ENCODE measurements around the gene DGKH.

GRCh38 chr13:42017264-42017663, 31.2 kb upstream of the DGKH start:
- TF ChIP-seq CTCF (IDR thresholded peaks at IDR 0.05; ENCODE audit: poor library complexity, severe bottlenecking) (no peak), SMC3 (conservative IDR thresholded peaks at IDR 0.05; ENCODE audit: poor library complexity) (no peak), REST (IDR thresholded peaks at IDR 0.05; ENCODE audit: borderline replicate concordance) (no peak), POLR2AphosphoS5 (IDR thresholded peaks at IDR 0.05) (no peak)

All from neural cell (in vitro differentiated cells).